GM18861 (cell line): ENCODE results near the gene MOB1B.
"Not testable (repeated sequence)": the region's sequence is repeated elsewhere in the genome, so short reads cannot be mapped to it uniquely, and the experiment has no call there.

Experiments used
- ATAC-seq: cut with Tn5 transposase; IDR thresholded peaks from one replicate; pipeline ENCODE4 v1.9.1; 2021; ENCODE audit not compliant: unreplicated experiment

MOB1B gene

DNA sequence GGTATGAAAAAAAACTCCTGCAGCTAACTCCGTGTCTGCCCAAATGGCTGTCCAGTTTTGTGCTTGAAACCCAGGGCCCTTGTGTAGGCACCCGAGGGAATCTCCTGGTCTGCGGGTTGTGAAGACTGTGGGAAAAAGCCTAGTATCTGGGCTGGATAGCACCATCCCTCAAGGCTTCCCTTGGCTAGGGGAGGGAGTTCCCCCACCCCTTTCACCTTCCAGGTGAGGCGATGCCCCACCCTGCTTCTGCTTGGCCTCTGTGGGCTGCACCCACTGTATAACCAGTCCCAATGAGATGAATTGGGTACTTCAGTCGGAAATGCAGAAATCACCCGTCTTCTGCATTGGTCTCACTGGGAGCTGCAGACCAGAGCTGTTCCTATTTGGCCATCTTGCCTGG, 102.9 kb downstream of the MOB1B start:
- not testable (repeated sequence) for ATAC-seq

DNA sequence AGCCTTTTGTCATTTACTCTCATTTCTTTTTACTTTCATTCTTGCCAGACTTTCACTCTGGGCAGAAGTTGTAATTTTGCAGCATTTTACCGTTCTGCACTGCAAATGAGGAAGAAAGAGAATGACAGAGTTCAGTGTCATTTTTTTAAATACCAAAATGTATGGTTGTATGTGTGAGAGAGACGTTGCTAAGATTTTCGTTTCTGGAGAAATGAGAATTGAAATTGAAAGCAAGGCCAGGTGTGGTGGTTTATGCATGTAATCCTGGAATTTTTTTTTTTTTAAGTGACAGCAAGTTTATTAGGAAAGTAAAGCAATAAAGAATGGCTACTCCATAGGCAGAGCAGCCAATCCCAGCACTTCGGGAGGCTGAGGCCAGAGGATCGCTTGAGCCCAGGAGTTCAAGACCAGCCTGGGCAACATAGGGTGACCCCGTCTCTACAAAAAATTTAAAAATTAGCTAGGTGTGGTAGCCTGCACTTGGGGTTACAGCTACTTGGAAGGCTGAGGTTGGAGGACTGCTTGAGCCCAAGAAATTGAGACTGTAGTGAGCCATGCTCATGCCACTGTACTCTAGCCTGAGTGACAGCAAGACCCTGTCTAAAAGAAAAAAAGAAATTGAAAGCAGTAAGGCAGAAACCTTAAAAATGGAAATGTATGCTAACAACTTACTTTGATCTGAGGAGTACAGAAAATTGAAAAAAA, 104.2 kb downstream of the MOB1B start:
- peak; percentile 75 for ATAC-seq

DNA sequence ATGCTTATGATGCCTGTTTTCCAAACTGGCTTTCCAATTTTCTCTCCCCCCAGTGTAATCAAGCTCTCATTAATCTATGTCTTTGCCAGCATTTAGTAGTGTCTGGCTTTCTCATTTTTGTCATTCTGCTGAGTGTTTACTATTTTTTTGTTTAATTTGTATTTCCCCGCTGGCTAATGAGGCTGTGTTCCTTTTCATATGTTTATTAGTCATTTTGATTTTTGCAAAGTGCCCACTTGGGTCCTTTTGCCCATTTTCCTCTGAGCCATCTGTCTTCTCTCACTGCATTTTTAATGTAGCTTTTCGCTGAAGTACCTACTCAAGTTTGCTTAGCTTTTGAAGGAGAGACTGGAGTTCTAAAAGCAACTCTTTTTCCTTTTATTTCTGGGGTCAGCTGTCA, 106.0 kb downstream of the MOB1B start:
- no peak for ATAC-seq

DNA sequence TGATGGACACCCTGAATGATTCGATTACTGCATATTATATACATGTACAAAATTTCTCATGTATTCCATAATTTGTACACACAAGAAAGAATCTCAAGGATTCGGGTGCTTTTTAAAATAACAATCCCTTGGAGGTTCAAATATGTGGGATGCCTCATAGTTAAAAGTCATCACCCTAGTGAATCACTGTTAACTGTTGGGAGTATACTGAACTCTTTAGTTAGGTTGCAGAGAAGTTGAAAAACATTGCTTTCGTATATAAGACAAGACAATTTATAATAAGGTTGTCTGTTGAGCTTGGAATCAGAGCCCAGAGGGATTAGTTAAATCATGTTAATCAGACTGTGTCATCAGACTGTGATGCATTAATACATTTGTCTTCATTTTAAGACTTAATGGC, 106.9 kb downstream of the MOB1B start:
- no peak for ATAC-seq

DNA sequence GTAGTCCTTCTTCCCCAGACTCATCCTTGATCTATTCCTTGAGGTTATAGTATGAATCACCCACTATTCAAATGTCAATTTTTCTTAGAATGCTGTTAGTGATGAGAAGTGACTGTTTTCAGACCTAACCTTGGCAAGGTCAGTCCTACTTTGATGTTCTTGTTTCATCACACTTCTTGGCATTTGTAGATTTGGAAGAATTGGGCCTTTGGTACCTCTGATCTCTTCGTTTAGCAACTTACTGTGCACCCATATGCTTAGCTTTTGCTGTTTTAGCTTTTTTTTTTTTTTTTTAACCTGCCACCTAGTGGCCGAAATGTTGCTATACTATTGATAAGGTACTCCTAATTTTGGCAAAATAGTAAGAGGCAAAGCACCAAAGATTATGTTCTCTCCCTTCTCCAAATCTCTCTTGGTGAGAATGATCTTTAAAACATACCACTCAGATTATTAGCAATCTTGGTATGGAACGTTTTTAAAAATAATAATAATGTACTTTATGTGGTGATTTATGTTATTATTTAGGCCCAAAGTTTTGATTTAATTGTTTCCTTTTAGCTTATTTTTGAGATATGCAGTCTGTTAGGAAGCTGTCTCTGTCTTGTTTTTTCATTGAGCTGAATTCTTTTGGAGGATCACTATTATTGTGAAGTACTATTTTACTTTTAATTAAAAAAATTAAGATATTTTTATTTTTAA, 107.9 kb downstream of the MOB1B start:
- ATAC-seq, result peak; percentile 56

DNA sequence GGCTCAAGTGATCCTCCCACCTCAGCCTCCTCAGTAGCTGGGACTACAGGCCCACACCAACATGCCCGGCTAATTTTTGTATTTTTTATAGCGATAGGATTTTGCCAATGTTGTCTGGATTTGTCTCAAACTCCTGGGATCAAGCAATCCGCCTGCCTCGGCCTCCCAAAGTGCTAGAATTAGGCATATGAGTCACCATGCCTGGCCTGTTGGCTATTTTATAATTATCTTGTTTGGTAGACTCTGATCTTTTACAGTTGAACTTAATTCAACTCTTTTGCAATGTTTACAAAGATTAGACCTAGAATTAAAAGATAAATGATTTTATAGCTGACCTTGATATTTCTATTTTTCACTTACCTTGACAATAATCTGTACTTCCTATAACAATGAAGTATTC, 109.3 kb downstream of the MOB1B start:
- no peak for ATAC-seq

DNA sequence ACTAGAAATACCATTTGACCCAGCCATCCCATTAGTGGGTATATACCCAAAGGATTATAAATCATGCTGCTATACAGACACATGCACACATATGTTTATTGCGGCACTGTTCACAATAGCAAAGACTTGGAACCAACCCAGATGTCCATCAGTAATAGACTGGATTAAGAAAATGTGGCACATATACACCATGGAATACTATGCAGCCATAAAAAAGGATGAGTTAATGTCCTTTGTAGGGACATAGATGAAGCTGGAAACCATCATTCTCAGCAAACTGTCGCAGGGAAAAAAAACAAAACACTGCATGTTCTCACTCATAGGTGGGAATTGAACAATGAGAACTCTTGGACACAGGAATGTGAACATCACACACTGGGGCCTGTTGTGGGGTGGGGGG, 115.2 kb downstream of the MOB1B start:
- not testable (repeated sequence) for ATAC-seq

DNA sequence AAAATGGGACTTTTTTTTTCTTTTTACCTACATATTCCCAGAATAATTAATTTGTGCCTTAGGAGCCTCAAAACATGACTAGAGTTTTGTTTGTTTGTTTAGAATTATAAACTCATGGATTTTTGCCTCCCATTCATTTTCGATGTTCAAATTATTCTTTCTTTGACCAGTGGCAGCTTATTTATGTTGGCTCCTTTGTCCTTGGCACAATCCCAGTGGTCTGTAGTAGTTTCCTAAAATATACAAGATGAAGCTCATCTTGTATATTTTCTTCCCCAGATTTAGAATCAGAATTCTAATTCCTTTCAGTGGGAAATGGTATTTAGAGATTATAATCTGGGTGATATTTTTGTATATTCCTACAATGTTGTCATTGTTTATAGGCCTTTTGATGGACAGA, 118.4 kb downstream of the MOB1B start:
- ATAC-seq, result no peak

DNA sequence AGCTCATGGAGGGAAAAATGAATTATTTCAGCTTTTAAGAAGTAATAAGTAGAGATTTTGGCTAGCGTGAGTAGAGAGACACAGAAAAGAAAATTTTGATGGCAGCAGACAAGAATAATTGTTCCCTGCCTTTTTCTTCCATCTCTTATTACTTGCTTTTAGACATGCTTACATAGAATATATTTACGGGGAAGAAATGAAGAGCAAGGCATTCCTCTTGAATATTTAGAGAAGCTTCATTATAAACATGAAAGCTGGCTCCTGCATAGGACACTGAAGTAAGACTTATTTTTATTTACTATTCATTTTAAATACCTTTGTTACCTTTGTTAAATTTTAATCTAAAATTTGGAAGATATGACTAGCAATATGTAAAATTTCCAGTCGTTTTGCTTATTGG, 123.5 kb downstream of the MOB1B start:
- no peak for ATAC-seq

DNA sequence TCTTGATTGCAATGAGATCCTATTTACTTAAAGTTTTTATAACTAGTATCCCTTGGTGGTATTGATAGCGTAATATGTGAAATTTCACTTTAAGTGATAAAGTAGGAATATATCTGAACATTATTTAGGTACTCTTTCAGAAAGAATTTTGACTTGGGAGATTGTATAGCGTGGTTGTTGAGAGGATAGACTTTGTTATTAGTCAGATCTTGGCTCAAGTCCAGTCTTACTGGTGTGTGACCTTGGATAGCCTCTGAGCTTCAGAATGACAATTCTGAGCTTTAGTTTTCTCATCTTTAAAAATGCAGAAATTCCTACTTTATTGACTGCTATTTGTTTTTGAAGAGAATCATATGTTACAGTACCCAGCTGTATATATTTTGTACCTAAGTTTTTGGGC, 123.9 kb downstream of the MOB1B start:
- ATAC-seq, result no peak

DNA sequence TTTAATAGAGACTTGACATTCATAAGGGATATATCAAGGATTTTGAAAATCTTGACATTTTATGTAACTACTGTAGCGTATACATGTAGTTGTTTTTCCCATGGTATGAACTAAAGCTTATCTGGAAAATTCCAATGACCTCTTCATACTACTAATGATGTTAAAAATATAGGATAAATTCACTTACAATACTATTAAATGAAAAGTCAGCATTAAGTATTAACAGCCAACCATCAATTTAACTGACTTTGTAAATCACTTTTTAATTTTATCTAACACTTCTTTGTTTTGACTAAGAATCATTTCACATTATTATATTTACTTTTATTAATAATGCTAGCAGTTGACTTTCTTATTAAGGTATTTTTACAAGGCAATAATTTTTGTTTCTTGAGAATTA, 125.4 kb downstream of the MOB1B start:
- no peak for ATAC-seq

DNA sequence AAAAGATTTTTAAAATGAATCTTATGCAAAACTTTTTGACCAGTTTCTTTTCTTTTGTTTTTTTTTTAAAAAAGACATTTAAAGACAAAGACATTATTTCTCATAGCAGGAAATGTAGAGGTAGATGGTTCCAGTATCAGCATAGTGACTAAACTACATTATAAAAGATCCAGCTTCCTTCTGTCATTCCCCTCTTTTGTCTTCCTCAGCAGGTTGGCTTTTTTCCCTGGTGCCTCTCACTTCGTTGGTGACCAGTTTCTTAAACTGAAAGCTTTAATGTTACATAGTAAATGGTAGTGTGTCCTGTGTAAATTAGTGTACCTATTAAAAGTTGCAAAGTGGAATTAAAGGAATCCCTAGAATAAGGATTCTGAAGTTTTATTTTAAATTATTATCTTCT, 127.3 kb downstream of the MOB1B start:
- no peak for ATAC-seq

DNA sequence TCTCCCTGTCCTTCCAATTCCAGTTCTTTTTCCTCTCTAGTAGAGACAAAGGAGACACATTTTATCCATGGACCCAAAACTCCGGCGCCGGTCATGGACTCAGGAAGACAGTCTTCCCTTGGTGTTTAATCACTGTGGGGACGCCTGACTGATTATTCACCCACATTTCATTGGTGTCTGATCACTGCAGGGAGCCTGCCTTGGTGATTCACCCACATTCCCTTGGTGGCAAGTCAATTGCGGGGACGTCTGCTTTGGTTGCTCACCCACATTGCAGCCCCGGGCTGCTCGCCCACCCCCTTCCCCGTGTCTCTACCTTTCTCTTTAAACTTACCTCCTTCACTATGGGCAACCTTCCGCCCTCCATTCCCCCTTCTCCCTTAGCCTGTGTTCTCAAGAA, 129.9 kb downstream of the MOB1B start:
- ATAC-seq, result not testable (repeated sequence)
